MM.1S (cell line): Measurements from ENCODE around the gene CCDC148.

ENCODE experiments used
- EZH2phosphoT487 ChIP-seq: fragments of 300-600 bp; sonication (generic); IDR thresholded peaks from 2 replicates; pipeline ENCODE4 v1.6.1; 2018; ENCODE audit warnings: antibody characterized with exemption, low read length
- TF ChIP-seq, protein P1 (sequence below): fragments of 300-600 bp; sonication (generic); IDR thresholded peaks from 2 replicates; pipeline ENCODE4 v1.5.1; 2016; ENCODE audit warnings: antibody characterized with exemption, low read length, mixed read lengths

- TF ChIP-seq, protein P1, sequence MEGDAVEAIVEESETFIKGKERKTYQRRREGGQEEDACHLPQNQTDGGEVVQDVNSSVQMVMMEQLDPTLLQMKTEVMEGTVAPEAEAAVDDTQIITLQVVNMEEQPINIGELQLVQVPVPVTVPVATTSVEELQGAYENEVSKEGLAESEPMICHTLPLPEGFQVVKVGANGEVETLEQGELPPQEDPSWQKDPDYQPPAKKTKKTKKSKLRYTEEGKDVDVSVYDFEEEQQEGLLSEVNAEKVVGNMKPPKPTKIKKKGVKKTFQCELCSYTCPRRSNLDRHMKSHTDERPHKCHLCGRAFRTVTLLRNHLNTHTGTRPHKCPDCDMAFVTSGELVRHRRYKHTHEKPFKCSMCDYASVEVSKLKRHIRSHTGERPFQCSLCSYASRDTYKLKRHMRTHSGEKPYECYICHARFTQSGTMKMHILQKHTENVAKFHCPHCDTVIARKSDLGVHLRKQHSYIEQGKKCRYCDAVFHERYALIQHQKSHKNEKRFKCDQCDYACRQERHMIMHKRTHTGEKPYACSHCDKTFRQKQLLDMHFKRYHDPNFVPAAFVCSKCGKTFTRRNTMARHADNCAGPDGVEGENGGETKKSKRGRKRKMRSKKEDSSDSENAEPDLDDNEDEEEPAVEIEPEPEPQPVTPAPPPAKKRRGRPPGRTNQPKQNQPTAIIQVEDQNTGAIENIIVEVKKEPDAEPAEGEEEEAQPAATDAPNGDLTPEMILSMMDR: no peak
- no peak for TF ChIP-seq EZH2phosphoT487
Observed at GRCh38 chr2:158240975-158241374, 215.6 kb downstream of the CCDC148 start.
